Gastroesophageal sphincter (tissue), 3 donors: ENCODE data around the gene MACROD2.
"Not testable (repeated sequence)": the region's sequence is repeated elsewhere in the genome, so short reads cannot be mapped to it uniquely, and the experiment has no call there.

Experiments
- POLR2A ChIP-seq, 2 donors: fragments of 450-650 bp; IDR thresholded peaks; one replicate each; pipeline ENCODE4 v1.6.1; 2017; ENCODE audit warnings: antibody characterized with exemption in 2 of 2, mild to moderate bottlenecking in 2 of 2, moderate library complexity in 1 of 2
- POLR2AphosphoS5 ChIP-seq: sonication (generic); formaldehyde crosslinking; IDR thresholded peaks from one replicate; pipeline ENCODE4 v1.6.1; 2017; ENCODE audit warnings: antibody characterized with exemption
- TF ChIP-seq, protein P1 (sequence below), 4 experiments: fragments of 200-600 bp in 2 of 4; fragments of 450-650 bp in 2 of 4; sonication (generic) in 1 of 4; IDR thresholded peaks; one replicate each; pipeline ENCODE4 v1.5.1; 2017 to 2019; ENCODE audit warnings: antibody characterized with exemption in 4 of 4, mild to moderate bottlenecking in 2 of 4, moderate library complexity in 2 of 4

DNA sequence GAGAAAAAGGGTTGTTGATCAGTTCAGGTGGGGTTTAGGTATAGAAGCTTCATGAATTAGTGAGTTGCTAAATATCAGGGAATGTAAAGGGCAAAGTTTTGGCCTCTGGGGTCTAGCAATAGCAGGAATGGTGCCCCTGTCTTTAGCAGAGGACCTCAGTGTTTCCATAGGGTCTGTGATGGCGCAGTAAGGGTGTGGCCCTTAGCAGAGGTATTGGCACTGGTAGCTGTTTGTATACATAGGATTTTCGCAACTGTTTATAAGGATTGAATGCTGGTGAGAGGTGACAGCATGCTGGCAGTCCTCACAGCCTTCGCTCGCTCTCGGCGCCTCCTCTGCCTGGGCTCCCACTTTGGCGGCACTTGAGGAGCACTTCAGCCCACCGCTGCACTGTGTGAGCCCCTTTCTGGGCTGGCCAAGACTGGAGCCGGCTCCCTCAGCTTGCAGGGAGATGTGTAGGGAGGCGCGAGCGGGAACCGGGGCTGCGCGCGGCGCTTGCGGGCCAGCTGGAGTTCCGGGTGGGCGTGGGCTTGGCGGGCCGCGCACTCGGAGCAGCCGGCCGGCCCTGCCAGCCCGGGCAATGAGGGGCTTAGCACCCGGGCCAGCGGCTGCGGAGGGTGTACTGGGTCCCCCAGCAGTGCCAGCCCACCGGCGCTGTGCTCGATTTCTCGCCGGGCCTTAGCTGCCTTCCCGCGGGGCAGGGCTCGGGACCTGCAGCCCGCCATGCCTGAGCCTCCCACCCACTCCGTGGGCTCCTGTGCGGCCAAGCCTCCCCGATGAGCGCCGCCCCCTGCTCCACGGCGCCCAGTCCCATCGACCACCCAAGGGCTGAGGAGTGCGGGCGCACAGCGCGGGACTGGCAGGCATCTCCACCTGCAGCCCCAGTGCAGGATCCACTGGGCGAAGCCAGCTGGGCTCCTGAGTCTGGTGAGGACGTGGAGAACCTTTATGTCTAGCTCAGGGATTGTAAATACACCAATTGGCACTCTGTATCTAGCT is 231.0 kb downstream of the MACROD2 start:
- not testable (repeated sequence) for TF ChIP-seq POLR2AphosphoS5; POLR2A (IDR thresholded peaks at IDR 0.05)
- TF ChIP-seq, protein P1, sequence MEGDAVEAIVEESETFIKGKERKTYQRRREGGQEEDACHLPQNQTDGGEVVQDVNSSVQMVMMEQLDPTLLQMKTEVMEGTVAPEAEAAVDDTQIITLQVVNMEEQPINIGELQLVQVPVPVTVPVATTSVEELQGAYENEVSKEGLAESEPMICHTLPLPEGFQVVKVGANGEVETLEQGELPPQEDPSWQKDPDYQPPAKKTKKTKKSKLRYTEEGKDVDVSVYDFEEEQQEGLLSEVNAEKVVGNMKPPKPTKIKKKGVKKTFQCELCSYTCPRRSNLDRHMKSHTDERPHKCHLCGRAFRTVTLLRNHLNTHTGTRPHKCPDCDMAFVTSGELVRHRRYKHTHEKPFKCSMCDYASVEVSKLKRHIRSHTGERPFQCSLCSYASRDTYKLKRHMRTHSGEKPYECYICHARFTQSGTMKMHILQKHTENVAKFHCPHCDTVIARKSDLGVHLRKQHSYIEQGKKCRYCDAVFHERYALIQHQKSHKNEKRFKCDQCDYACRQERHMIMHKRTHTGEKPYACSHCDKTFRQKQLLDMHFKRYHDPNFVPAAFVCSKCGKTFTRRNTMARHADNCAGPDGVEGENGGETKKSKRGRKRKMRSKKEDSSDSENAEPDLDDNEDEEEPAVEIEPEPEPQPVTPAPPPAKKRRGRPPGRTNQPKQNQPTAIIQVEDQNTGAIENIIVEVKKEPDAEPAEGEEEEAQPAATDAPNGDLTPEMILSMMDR (IDR thresholded peaks at IDR 0.05), result not testable (repeated sequence)
